Progenitor cell of endocrine pancreas (in vitro differentiated cells): Measurements from ENCODE around the gene ROBO4. TPM values are rescaled to one million over a fixed set of nuclear protein-coding genes. Genes with fewer than 3 reads are reported as not detected.

Experiments
- DNase-seq: peaks from one replicate; pipeline ENCODE4 v3.0.0; 2021; ENCODE audit warnings: low spot score; ENCODE audit not compliant: unreplicated experiment
- H3K27ac Mint-ChIP-seq: 2 replicates; pipeline ENCODE4 v1.8.0; 2021; ENCODE audit warnings: mild to moderate bottlenecking, moderate library complexity, mixed read lengths
- H3K27me3 Mint-ChIP-seq: 2 replicates; pipeline ENCODE4 v1.8.0; 2021; ENCODE audit warnings: mixed read lengths
- H3K36me3 Mint-ChIP-seq: 2 replicates; pipeline ENCODE4 v1.8.0; 2022; ENCODE audit warnings: mixed read lengths; ENCODE audit not compliant: insufficient read depth
- H3K4me1 Mint-ChIP-seq: 2 replicates; pipeline ENCODE4 v1.8.0; 2021; ENCODE audit warnings: low read depth, mixed read lengths
- H3K4me3 Mint-ChIP-seq: 2 replicates; pipeline ENCODE4 v1.8.0; 2021; ENCODE audit warnings: low read depth, mild to moderate bottlenecking, moderate library complexity, mixed read lengths
- H3K9me3 Mint-ChIP-seq: 2 replicates; pipeline ENCODE4 v1.8.0; 2021; ENCODE audit warnings: low read depth, mixed read lengths
- CTCF ChIP-seq: fragments of 200-600 bp; sonication (generic); IDR thresholded peaks from one replicate; pipeline ENCODE4 v1.5.0; 2021; ENCODE audit warnings: antibody characterized with exemption, mild to moderate bottlenecking; ENCODE audit not compliant: unreplicated experiment
- total RNA-seq: library from RNA; stranded (reverse); gene quantifications from 2 replicates; pipeline ENCODE4 v1.2.1, GENCODE V29; 2021

ROBO4 gene
- total RNA-seq, 1 donor from 2014 or later: not detected

- peak overlapping the region; percentile 88 for H3K27ac Mint-ChIP-seq
- TF ChIP-seq CTCF: no peak
- H3K4me3 Mint-ChIP-seq: peak overlapping the region; percentile 81
- H3K4me1 Mint-ChIP-seq: no peaks in the 10 kb centered on the region
- H3K9me3 Mint-ChIP-seq: no peaks in the 10 kb centered on the region
- no peaks in the 10 kb centered on the region for H3K36me3 Mint-ChIP-seq
- peaks cover 70% of the 10 kb centered on the region for H3K27me3 Mint-ChIP-seq
- DNase-seq: no peak
These were observed 20.6 kb downstream of the ROBO4 start for GRCh38 chr11:124876818-124877630.

- no peaks in the 10 kb centered on the region for H3K4me1 Mint-ChIP-seq
- TF ChIP-seq CTCF: peak; percentile 85
- peak overlapping the region; percentile 81 for H3K4me3 Mint-ChIP-seq
- H3K27ac Mint-ChIP-seq: peak overlapping the region; percentile 92
- H3K36me3 Mint-ChIP-seq: no peaks in the 10 kb centered on the region
- H3K9me3 Mint-ChIP-seq: no peaks in the 10 kb centered on the region
- DNase-seq: peak; percentile 85
- peaks cover 78% of the 10 kb centered on the region for H3K27me3 Mint-ChIP-seq
These were observed 21.5 kb downstream of the ROBO4 start for GRCh38 chr11:124875943-124876817.

DNA sequence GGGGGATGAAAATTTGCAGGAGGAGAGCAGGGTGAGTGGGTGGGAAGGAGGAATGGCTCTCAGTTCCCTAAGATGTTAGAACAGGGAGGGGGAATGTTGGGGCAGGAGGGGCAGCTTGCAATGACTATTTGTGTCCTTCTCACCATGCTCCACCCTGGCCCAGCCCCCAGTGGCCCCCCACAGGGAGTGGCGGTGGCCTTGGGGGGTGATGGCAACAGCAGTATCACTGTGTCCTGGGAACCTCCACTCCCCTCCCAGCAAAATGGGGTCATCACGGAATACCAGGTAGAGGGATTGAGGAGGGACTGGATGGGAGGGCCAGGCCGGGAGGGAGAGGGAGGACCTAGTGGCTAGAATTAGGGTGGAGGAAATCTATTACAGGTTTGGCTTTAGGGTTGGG is 22.3 kb downstream of the ROBO4 start:
- Mint-ChIP-seq H3K9me3 (no peaks in the 10 kb centered on the region), H3K27me3 (peaks cover 80% of the 10 kb centered on the region), H3K4me1 (no peaks in the 10 kb centered on the region), H3K36me3 (no peaks in the 10 kb centered on the region), H3K27ac (no peak overlapping the region), H3K4me3 (peak overlapping the region; percentile 63)
- TF ChIP-seq CTCF: no peak
- DNase-seq: no peak

DNA sequence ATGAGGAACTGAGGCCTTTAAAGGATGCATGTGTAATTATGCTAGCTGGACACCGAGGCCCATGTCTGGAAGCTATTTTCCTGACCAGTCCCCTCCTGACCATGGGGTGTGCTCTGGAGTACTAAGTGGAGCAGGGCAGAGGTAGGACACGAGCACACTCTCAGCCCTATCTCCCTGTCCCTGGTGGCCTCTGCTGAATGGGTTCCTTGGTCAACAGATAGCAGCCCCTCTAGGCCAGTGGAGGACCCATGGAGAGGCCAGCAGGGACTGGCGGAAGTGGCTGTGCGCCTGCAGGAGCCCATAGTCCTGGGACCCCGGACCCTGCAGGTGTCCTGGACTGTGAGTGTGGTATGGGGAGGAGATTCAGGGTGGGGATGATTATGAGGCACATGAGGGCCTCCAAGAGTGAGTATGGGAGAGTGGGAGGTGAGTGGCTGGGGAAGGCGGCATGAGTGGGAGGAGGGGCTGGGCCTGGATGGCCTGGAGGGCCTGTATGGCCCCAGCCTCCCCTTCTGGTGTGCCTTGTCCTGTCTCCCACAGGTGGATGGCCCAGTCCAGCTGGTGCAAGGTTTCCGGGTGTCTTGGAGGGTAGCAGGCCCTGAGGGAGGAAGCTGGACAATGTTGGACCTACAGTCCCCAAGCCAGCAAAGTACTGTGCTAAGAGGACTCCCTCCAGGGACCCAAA is 23.0 kb downstream of the ROBO4 start:
- no peak for DNase-seq

More for the DNA sequence above, 23.0 kb downstream of the ROBO4 start:
- H3K27ac Mint-ChIP-seq: no peak overlapping the region
- no peak for TF ChIP-seq CTCF
- H3K36me3 Mint-ChIP-seq: no peaks in the 10 kb centered on the region
- peaks cover 82% of the 10 kb centered on the region for H3K27me3 Mint-ChIP-seq
- H3K4me1 Mint-ChIP-seq: no peaks in the 10 kb centered on the region
- H3K4me3 Mint-ChIP-seq: no peak overlapping the region
- H3K9me3 Mint-ChIP-seq: no peaks in the 10 kb centered on the region
